ENCODE measurements around the gene PHLDB3.

DNA sequence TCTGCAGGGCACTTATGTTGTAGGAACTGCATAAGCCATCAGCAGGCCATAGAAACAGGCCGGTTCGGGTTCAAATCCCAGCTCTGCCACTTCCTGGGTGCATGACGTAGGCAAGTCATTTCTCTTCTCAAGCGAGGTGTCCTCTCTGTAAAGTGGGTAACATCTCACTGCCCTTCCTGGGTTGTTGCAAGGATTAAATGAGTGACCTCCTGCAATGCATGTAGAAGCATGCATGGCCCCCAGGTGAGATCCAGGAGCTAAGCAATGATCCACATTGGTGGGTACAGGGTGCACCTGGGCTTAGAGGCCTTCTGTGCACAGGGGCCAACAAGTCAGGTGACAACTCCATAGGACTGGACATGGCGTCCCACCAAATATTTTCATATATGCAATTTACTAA lies 13.8 kb downstream of the PHLDB3 start:
- TF ChIP-seq POLR2AphosphoS5 (IDR thresholded peaks at IDR 0.05; ENCODE audit: low read depth) (no peak), SPI1 (IDR thresholded peaks at IDR 0.05; ENCODE audit: borderline replicate concordance, low read depth) (no peak), GABPA (IDR thresholded peaks at IDR 0.05; ENCODE audit: low read depth) (no peak)
- TF ChIP-seq, protein P1, sequence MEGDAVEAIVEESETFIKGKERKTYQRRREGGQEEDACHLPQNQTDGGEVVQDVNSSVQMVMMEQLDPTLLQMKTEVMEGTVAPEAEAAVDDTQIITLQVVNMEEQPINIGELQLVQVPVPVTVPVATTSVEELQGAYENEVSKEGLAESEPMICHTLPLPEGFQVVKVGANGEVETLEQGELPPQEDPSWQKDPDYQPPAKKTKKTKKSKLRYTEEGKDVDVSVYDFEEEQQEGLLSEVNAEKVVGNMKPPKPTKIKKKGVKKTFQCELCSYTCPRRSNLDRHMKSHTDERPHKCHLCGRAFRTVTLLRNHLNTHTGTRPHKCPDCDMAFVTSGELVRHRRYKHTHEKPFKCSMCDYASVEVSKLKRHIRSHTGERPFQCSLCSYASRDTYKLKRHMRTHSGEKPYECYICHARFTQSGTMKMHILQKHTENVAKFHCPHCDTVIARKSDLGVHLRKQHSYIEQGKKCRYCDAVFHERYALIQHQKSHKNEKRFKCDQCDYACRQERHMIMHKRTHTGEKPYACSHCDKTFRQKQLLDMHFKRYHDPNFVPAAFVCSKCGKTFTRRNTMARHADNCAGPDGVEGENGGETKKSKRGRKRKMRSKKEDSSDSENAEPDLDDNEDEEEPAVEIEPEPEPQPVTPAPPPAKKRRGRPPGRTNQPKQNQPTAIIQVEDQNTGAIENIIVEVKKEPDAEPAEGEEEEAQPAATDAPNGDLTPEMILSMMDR (IDR thresholded peaks at IDR 0.05; ENCODE audit: insufficient read depth, low read length) = no peak
- TF ChIP-seq, protein P2, sequence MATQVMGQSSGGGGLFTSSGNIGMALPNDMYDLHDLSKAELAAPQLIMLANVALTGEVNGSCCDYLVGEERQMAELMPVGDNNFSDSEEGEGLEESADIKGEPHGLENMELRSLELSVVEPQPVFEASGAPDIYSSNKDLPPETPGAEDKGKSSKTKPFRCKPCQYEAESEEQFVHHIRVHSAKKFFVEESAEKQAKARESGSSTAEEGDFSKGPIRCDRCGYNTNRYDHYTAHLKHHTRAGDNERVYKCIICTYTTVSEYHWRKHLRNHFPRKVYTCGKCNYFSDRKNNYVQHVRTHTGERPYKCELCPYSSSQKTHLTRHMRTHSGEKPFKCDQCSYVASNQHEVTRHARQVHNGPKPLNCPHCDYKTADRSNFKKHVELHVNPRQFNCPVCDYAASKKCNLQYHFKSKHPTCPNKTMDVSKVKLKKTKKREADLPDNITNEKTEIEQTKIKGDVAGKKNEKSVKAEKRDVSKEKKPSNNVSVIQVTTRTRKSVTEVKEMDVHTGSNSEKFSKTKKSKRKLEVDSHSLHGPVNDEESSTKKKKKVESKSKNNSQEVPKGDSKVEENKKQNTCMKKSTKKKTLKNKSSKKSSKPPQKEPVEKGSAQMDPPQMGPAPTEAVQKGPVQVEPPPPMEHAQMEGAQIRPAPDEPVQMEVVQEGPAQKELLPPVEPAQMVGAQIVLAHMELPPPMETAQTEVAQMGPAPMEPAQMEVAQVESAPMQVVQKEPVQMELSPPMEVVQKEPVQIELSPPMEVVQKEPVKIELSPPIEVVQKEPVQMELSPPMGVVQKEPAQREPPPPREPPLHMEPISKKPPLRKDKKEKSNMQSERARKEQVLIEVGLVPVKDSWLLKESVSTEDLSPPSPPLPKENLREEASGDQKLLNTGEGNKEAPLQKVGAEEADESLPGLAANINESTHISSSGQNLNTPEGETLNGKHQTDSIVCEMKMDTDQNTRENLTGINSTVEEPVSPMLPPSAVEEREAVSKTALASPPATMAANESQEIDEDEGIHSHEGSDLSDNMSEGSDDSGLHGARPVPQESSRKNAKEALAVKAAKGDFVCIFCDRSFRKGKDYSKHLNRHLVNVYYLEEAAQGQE (IDR thresholded peaks at IDR 0.05; ENCODE audit: insufficient replicate concordance, low read depth) = no peak

All from HL-60 (cell line).